ENCODE measurements around the gene SLC6A18. TPM values are rescaled to one million over a fixed set of nuclear protein-coding genes. Genes with fewer than 3 reads are reported as not detected.
"Not testable (repeated sequence)": the region's sequence is repeated elsewhere in the genome, so short reads cannot be mapped to it uniquely, and the experiment has no call there.

SLC6A18 gene
- total RNA-seq, 1 donor from 2014 or later = not detected

- intact Hi-C loops (cut with DNase I) = no loop called here
- ATAC-seq = no peak
- DNase-seq (ENCODE audit: missing footprints) = no peak
Observed at GRCh38 chr5:1278656-1279442, 53.7 kb downstream of the SLC6A18 start.

GRCh38 chr5:1279443-1280151 lies 54.4 kb downstream of the SLC6A18 start:
- intact Hi-C loops (cut with DNase I) = no loop called here
- no peak for ATAC-seq
- no peak for DNase-seq (ENCODE audit: missing footprints)

DNA sequence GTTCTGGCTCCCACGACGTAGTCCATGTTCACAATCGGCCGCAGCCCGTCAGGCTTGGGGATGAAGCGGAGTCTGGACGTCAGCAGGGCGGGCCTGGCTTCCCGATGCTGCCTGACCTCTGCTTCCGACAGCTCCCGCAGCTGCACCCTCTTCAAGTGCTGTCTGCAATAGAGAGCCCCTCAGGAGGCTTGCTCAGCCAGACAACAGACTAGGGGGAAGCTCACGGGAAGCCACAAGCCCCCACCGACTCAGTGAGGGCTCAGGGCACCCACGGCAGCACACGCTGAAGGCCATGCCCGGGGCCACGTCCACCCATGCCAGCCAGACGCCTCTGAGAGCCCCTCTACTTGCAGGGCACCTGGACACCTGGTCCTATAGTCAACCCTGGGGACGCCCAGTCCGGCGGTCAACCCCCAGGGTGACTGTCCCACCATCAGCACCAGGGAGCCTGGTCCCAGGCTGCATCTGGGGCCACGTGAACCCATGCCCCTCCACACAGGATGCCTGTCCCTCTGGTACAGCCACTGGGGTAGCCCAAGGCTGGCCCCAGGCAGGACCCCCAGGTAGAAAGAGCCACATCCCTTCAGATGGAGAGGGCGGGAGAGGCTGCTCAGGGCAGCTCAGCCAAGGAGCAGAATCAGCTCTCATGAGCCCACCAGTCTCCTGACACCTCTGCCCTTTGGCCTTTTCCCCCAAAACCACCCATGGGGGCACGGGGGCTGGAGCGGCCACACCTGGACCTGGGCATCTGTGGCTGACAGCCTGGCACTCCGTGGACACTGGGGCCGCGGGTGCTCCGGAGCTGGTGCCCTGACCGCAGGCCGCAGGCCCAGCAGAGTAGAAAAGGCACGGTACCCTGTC lies 55.2 kb downstream of the SLC6A18 start:
- intact Hi-C loops (cut with DNase I) = no loop called here
- no peak for DNase-seq (ENCODE audit: missing footprints)

GRCh38 chr5:1281038-1281882 lies 56.1 kb downstream of the SLC6A18 start:
- intact Hi-C loops (cut with DNase I) = no loop called here
- DNase-seq (ENCODE audit: missing footprints) = no peak
- no peak for ATAC-seq

More for the DNA sequence above, 55.2 kb downstream of the SLC6A18 start:
- ATAC-seq = no peak

DNA sequence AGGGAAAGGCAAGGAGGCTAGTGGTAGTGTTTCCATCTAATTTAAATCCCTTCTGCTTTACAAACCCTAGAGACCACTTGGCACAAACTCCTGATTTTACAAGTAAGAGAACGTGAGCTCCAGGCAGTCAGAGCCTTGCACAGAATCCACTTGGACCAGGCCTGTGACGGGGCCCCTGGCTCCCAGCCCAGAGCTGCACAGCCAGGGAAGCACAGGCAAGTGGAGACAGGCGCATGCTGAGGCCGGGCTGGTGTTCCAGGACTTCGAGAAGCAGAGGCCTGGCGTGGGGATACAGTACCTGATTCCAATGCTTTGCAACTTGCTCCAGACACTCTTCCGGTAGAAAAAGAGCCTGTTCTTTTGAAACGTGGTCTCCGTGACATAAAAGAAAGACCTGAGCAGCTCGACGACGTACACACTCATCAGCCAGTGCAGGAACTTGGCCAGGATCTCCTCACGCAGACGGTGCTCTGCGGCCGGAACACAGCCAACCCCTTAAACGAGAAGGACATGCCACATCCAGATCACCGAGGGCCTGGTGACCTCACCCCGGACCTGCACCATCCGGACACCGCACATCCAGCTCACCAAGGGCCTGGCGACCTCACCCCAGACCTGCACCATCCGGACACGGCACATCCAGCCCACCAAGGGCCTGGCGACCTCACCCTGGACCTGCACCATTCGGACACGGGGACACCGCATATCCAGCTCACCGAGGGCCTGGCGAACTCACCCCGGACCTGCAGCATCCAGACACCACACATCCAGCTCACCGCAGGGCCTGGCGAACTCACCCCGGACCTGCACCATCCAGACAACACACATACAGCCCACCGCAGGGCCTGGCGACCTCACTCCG lies 57.2 kb downstream of the SLC6A18 start:
- intact Hi-C loops (cut with DNase I) = no loop called here
- ATAC-seq = no peak
- no peak for DNase-seq (ENCODE audit: missing footprints)

- DNase-seq (ENCODE audit: missing footprints); ATAC-seq; intact Hi-C loops (cut with DNase I): not testable (repeated sequence)
Observed at GRCh38 chr5:1282993-1283728, 58.0 kb downstream of the SLC6A18 start.

DNA sequence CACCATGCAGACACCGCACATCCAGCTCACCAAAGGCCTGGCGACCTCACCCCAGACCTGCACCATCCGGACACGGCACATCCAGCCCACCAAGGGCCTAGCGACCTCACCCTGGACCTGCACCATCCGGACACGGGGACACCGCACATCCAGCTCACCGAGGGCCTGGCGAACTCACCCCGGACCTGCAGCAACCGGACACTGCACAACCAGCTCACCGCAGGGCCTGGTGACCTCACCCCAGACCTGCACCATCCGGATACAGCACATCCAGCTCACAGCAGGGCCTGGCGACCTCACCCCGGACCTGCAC lies 58.5 kb downstream of the SLC6A18 start:
- ATAC-seq; intact Hi-C loops (cut with DNase I); DNase-seq (ENCODE audit: missing footprints): not testable (repeated sequence)

DNA sequence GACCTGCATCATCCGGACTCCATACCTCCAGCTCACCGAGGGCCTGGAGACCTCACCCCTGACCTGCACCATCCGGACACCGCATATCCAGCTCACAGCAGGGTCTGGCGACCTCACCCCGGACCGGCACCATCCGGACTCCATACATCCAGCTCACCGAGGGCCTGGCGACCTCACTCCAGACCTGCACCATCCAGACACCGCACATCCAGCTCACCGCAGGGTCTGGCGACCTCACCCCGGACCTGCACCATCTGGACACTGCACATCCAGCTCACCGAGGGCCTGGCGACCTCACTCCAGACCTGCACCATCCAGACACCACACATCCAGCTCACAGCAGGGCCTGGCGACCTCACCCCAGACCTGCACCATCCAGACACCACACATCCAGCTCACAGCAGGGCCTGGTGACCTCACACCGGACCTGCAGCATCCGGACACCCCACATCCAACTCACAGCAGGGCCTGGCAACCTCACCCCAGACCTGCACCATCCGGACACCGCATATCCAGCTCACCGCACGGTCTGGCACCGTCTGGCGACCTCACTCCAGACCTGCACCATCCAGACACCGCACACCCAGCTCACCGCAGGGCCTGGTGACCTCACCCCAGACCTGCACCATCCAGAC lies 59.3 kb downstream of the SLC6A18 start:
- ATAC-seq; intact Hi-C loops (cut with DNase I); DNase-seq (ENCODE audit: missing footprints): not testable (repeated sequence)

- DNase-seq (ENCODE audit: missing footprints) = no peak
- no peak for ATAC-seq
- intact Hi-C loops (cut with DNase I) = no loop called here
Observed at GRCh38 chr5:1285141-1285540, 60.0 kb downstream of the SLC6A18 start.

GRCh38 chr5:1285883-1286291 lies 60.7 kb downstream of the SLC6A18 start:
- intact Hi-C loops (cut with DNase I) = no loop called here
- ATAC-seq (no peak), DNase-seq (ENCODE audit: missing footprints) (no peak)

DNA sequence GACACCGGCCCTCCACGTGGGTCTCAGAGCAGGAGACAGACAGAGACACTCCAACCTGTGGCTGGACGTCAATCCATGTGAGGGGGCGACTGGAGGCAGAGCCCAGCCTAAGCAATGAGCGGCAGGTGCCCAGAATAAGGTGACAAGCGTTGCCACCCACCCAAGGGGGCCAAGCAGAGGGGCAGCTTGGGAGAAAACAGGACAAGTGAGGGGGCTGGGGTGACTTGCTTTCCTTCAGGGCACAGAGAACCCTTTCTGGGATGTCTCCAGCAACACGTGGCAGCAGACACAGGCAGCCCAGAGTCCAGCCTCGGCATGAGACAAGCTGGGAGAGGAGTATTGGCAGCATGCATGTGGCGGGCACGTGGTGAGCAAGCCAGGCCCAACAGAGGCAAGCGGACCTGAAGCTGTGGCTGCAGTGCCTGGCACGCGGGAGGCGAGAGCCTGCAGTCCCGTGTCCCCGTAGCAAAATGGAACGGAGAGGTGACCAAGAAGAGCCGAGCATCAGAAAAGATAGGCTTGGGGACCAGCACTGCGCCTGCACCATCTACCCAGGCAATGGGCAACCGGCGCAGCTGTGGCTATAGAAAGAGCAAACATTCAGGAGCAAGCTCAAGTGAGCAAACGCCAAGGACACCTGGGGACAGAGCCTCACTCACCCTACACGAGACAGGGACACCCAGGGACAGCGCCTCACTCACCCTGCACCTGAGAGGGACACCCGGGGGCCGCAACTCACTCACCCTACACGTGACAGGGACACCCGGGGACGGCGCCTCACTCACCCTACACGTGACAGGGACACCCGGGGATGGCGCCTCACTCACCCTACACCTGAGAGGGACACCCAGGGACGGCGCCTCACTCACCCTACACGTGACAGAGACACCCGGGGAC lies 63.5 kb downstream of the SLC6A18 start:
- ATAC-seq = no peak
- intact Hi-C loops (cut with DNase I) = no loop called here
- DNase-seq (ENCODE audit: missing footprints) = no peak

DNA sequence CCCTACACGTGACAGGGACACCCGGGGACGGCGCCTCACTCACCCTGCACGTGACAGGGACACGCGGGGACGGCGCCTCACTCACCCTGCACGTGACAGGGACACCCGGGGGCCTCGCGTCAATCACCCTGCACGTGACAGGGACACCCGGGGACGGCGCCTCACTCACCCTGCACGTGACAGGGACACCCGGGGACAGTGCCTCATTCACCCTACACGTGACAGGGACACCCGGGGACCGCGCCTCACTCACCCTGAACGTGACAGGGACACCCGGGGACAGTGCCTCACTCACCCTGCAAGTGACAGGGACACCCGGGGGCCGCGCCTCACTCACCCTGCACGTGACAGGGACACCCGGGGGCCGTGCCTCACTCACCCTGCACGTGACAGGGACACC lies 64.4 kb downstream of the SLC6A18 start:
- DNase-seq (ENCODE audit: missing footprints); intact Hi-C loops (cut with DNase I); ATAC-seq: not testable (repeated sequence)

DNA sequence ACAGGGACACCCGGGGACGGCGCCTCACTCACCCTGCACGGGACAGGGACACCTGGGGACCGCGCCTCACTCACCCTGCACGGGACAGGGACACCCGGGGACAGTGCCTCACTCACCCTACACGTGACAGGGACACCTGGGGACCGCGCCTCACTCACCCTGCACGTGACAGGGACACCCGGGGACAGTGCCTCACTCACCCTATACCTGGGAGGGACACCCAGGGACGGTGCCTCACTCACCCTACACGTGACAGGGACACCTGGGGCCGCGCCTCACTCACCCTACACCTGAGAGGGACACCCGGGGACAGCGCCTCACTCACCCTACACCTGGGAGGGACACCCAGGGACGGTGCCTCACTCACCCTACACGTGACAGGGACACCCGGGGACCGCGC lies 65.8 kb downstream of the SLC6A18 start:
- DNase-seq (ENCODE audit: missing footprints); ATAC-seq; intact Hi-C loops (cut with DNase I): not testable (repeated sequence)

GRCh38 chr5:1291611-1292080 lies 66.5 kb downstream of the SLC6A18 start:
- DNase-seq (ENCODE audit: missing footprints) (no peak), ATAC-seq (no peak)
- intact Hi-C loops (cut with DNase I) = no loop called here

DNA sequence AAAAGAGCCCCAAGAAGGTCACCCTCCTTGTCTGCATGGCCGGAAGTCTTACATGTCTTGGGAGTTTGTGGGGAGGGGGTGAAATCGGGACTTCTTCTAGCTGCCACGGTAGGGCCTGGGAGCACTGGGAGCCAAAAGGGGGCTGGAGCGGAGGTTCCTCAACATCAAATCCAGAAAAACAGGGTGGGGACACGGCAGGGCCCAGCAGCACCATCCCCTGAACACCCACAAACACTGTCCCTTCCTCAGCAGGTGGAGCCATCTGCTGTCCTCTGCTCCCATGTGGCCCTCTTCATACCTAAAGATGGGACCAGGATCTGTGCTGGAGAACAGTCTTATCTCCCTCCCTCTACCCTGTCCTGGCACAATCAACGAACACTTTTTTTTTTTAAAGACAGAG lies 67.0 kb downstream of the SLC6A18 start:
- ATAC-seq (no peak), DNase-seq (ENCODE audit: missing footprints) (no peak)
- intact Hi-C loops (cut with DNase I) = no loop called here

All from Right ventricle myocardium inferior (tissue), 1 donor.